OCI-LY1 (cell line): Measurements from ENCODE around the gene PRAMEF17.
"Not testable (repeated sequence)": the region's sequence is repeated elsewhere in the genome, so short reads cannot be mapped to it uniquely, and the experiment has no call there.

Experiments
- H2AFZ ChIP-seq: fragments of 200-600 bp; sonication (generic), shearing (Covaris generic); 2 replicates; pipeline ENCODE4 v1.6.0; 2014; ENCODE audit warnings: antibody characterized with exemption, mild to moderate bottlenecking, low read length
- H3F3A ChIP-seq: fragments of 200-600 bp; sonication (generic), shearing (Covaris generic); 2 replicates; pipeline ENCODE4 v1.6.0; 2014; ENCODE audit warnings: mild to moderate bottlenecking, antibody characterized with exemption, low read length, moderate library complexity; ENCODE audit not compliant: insufficient read depth
- H3K27ac ChIP-seq: fragments of 200-600 bp; sonication (generic); 2 replicates; pipeline ENCODE4 v1.5.1; 2014; ENCODE audit warnings: low read length, mixed run types, mild to moderate bottlenecking, low read depth; ENCODE audit not compliant: poor library complexity, severe bottlenecking
- H3K27me3 ChIP-seq: fragments of 200-600 bp; sonication (generic); 2 replicates; pipeline ENCODE4 v1.6.0; 2014; ENCODE audit warnings: antibody characterized with exemption, mild to moderate bottlenecking, low read length, moderate library complexity; ENCODE audit not compliant: insufficient read depth
- H3K36me3 ChIP-seq: fragments of 200-600 bp; sonication (generic); 2 replicates; pipeline ENCODE4 v1.6.1; 2014; ENCODE audit warnings: mild to moderate bottlenecking, antibody characterized with exemption, low read length, moderate library complexity, mixed read lengths; ENCODE audit not compliant: insufficient read depth
- H3K4me1 ChIP-seq: fragments of 200-600 bp; sonication (generic); 2 replicates; pipeline ENCODE4 v1.5.1; 2014; ENCODE audit warnings: mild to moderate bottlenecking, low read length, moderate library complexity; ENCODE audit not compliant: insufficient read depth, severe bottlenecking
- H3K4me2 ChIP-seq: fragments of 200-600 bp; sonication (generic), shearing (Covaris generic); 2 replicates; pipeline ENCODE4 v1.6.1; 2014; ENCODE audit warnings: low read length
- H3K4me3 ChIP-seq: fragments of 200-600 bp; sonication (generic); 2 replicates; pipeline ENCODE4 v1.5.1; 2014; ENCODE audit warnings: low read length, low read depth, mild to moderate bottlenecking, mixed read lengths; ENCODE audit not compliant: poor library complexity, severe bottlenecking
- H3K79me2 ChIP-seq: fragments of 200-600 bp; shearing (Covaris generic); 2 replicates; pipeline ENCODE4 v1.6.1; 2016; ENCODE audit warnings: mixed run types, low read length, mixed read lengths; ENCODE audit not compliant: insufficient read depth
- H3K9ac ChIP-seq: fragments of 200-600 bp; sonication (generic), shearing (Covaris generic); 2 replicates; pipeline ENCODE4 v1.6.1; 2014; ENCODE audit warnings: mild to moderate bottlenecking, low read length, mixed read lengths
- H3K9me2 ChIP-seq: fragments of 200-600 bp; sonication (generic), shearing (Covaris generic); 2 replicates; pipeline ENCODE4 v1.6.1; 2014; ENCODE audit warnings: low read depth, mild to moderate bottlenecking, low read length, mixed read lengths
- H3K9me3 ChIP-seq: fragments of 200-600 bp; shearing (Covaris generic); 2 replicates; pipeline ENCODE4 v1.6.1; 2014; ENCODE audit warnings: low read length, mixed read lengths
- H4K20me1 ChIP-seq: fragments of 200-600 bp; sonication (generic), shearing (Covaris generic); 2 replicates; pipeline ENCODE4 v1.6.0; 2016; ENCODE audit warnings: mild to moderate bottlenecking, low read length; ENCODE audit not compliant: insufficient read depth
- EZH2 ChIP-seq: fragments of 200-600 bp; sonication (generic), shearing (Covaris generic); IDR thresholded peaks from 2 replicates; pipeline ENCODE4 v1.8.0; 2017; ENCODE audit warnings: borderline replicate concordance, mixed run types, mild to moderate bottlenecking, antibody characterized with exemption, low read length, moderate library complexity, mixed read lengths
- TF ChIP-seq, protein P1 (sequence below): fragments of 200-600 bp; sonication (generic), shearing (Covaris generic); IDR thresholded peaks from 2 replicates; pipeline ENCODE4 v1.5.1; 2017; ENCODE audit warnings: mild to moderate bottlenecking, antibody characterized with exemption, low read length, moderate library complexity, mixed read lengths

PRAMEF17 gene

DNA sequence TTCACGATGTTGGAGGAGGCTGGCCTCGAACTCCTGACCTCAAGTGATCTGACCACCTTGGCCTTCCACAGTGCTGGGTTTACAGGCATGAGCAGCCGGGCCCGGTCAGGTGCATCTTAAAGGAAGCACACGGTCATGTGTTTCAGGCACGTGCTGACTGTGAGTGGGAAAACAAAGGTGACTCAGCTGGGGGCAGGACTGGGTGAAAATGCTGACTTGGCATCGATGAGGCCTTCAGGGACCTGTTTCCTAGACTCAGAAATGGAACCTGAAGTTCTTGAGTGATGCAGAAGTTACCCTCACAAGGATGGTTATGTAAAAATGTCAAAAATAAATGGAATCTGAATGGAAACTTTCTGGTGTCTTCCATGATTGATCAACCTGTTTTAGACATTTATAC, 3.6 kb downstream of the PRAMEF17 start:
- not testable (repeated sequence) for H3K27ac ChIP-seq, H3K4me3 ChIP-seq, H3K9me2 ChIP-seq, H4K20me1 ChIP-seq, H2AFZ ChIP-seq, H3K27me3 ChIP-seq, H3K9ac ChIP-seq, H3K4me1 ChIP-seq, H3K9me3 ChIP-seq, H3K36me3 ChIP-seq, H3K4me2 ChIP-seq, H3K79me2 ChIP-seq, H3F3A ChIP-seq

DNA sequence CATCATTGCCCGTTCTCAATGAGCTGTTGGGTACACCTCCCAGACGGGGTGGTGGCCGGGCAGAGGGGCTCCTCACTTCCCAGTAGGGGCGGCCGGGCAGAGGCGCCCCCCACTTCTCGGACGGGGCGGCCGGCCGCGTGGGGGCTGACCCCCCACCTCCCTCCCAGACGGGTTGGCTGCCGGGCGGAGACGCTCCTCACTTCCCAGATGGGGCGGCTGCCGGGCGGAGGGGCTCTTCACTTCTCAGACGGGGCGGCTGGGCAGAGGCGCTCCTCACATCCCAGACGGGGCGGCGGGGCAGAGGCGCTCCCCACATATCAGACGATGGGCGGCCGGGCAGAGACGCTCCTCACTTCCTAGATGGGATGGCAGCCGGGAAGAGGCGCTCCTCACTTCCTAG, 5.3 kb downstream of the PRAMEF17 start:
- H3K9me3 ChIP-seq, H3K9ac ChIP-seq, H3F3A ChIP-seq, H3K27ac ChIP-seq, H3K4me3 ChIP-seq, H2AFZ ChIP-seq, H3K27me3 ChIP-seq, H3K79me2 ChIP-seq, H3K4me2 ChIP-seq, H3K9me2 ChIP-seq, H4K20me1 ChIP-seq, H3K36me3 ChIP-seq, H3K4me1 ChIP-seq: not testable (repeated sequence)

DNA sequence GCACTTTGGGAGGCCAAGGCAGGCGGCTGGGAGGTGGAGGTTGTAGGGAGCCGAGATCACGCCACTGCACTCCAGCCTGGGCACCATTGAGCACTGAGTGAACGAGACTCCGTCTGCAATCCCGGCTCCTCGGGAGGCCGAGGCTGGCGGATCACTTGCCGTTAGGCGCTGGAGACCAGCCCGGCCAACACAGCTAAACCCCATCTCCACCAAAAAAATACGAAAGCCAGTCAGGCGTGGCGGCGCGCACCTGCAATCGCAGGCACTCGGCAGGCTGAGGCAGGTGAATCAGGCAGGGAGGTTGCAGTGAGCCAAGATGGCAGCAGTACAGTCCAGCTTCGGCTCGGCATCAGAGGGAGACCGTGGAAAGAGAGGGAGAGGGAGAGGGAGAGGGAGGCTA, 5.9 kb downstream of the PRAMEF17 start:
- not testable (repeated sequence) for H3K27ac ChIP-seq, H3K36me3 ChIP-seq, H3K9ac ChIP-seq, H4K20me1 ChIP-seq, H3K4me3 ChIP-seq, H2AFZ ChIP-seq, H3K4me1 ChIP-seq, H3K4me2 ChIP-seq, H3F3A ChIP-seq, H3K9me3 ChIP-seq, H3K9me2 ChIP-seq, H3K27me3 ChIP-seq, H3K79me2 ChIP-seq

DNA sequence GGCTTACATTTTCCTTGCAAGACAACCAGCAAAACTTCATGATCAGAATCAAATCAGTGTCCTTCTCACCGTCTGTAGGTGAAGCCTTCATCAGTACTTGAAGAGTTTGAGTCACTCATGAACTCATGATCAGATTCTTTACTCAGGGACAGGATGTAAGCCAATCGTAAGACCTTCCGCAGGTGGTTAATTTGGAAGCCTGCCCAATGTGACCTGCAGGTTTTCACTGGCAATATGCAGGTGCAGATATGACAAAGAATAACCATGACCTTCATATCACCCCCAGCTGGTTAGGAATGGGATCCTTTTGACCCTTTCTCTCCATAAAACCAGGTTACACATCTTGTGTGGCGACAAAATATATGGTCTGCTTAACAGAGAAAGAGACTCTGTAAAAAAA, 18.4 kb downstream of the PRAMEF17 start:
- H3K9me3 ChIP-seq, result no peaks in the 10 kb centered on the region
- H3K9ac ChIP-seq, result no peak overlapping the region
- H3K4me2 ChIP-seq, result no peak overlapping the region
- no peaks in the 10 kb centered on the region for H3K4me1 ChIP-seq
- H3K27ac ChIP-seq, result no peak overlapping the region
- H3K36me3 ChIP-seq, result no peaks in the 10 kb centered on the region
- TF ChIP-seq, protein P1, sequence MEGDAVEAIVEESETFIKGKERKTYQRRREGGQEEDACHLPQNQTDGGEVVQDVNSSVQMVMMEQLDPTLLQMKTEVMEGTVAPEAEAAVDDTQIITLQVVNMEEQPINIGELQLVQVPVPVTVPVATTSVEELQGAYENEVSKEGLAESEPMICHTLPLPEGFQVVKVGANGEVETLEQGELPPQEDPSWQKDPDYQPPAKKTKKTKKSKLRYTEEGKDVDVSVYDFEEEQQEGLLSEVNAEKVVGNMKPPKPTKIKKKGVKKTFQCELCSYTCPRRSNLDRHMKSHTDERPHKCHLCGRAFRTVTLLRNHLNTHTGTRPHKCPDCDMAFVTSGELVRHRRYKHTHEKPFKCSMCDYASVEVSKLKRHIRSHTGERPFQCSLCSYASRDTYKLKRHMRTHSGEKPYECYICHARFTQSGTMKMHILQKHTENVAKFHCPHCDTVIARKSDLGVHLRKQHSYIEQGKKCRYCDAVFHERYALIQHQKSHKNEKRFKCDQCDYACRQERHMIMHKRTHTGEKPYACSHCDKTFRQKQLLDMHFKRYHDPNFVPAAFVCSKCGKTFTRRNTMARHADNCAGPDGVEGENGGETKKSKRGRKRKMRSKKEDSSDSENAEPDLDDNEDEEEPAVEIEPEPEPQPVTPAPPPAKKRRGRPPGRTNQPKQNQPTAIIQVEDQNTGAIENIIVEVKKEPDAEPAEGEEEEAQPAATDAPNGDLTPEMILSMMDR, result no peak
- TF ChIP-seq EZH2, result no peak
- no peak overlapping the region for H2AFZ ChIP-seq
- H3K9me2 ChIP-seq, result no peaks in the 10 kb centered on the region
- no peaks in the 10 kb centered on the region for H3K27me3 ChIP-seq
- H3F3A ChIP-seq, result no peaks in the 10 kb centered on the region
- H3K4me3 ChIP-seq, result no peak overlapping the region
- H3K79me2 ChIP-seq, result no peaks in the 10 kb centered on the region
- H4K20me1 ChIP-seq, result no peaks in the 10 kb centered on the region

DNA sequence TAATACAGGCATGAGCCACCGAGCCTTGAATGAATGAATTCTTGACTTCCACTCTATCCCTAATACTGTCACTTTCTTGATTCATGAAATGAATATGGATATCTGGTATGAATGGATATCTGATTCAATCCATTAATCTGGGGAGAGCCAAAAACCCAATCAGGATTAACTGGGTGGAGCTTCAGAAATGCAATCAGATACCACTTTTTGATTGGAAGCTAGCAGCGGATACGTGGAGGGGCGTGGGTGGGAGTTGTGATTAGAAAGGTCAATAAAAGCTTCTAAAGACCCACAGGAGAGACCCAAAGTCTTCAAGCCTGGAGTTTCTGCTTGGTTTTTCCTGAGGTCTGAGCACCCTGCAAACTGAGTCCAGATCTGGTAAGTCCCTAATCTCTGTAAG, 20.7 kb downstream of the PRAMEF17 start, which contains the start of gene PRAMEF20:
Gene PRAMEF20 (plus strand): TSS at position 301 of the 400 bp plus-strand sequence. CDS start 5,905 bp downstream, outside the sequence.
- H3K79me2 ChIP-seq, H2AFZ ChIP-seq, H3K9ac ChIP-seq, H3K27ac ChIP-seq, H3K36me3 ChIP-seq, H4K20me1 ChIP-seq, H3K9me3 ChIP-seq, H3F3A ChIP-seq, H3K4me2 ChIP-seq, H3K4me3 ChIP-seq, H3K9me2 ChIP-seq, H3K4me1 ChIP-seq, H3K27me3 ChIP-seq: not testable (repeated sequence)
